Activated effector memory CD4-positive, alpha-beta T cell treated with Interleukin-2 at 50 U/mL for 16 hours (primary cell): ENCODE data around the gene SHB.

Experiments used
- DNase-seq: peaks from one replicate; pipeline ENCODE4 v3.0.0-alpha.2; 2020

The SHB gene

GRCh38 chr9:37876376-37876775, 192.7 kb downstream of the SHB start:
- DNase-seq: no peak

- DNase-seq: no peak
Observed at GRCh38 chr9:37873955-37874354, 195.1 kb downstream of the SHB start.

DNA sequence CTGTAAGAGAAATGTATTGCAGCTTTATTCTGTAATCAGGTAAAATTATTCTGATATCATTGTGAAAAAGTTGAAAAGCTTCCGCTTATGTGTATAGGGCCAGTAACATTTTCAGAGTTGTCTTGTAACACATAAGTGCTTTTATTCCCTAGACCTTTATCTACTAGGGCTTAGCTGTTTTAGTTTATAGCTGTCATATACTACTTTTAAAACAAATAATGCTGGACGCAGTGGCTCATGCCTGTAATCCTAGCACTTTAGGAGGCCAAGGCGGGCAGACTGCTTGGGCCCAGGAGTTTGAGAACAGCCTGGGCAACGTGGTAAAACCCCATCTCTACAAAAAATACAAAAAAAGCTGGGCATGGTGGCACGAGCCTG, 198.2 kb downstream of the SHB start:
- DNase-seq: no peak

GRCh38 chr9:37870081-37870798, 198.8 kb downstream of the SHB start:
- DNase-seq: no peak
